Measurements from ENCODE around the gene ATP2B2.

GRCh38 chr3:10308678-10309077 lies 196.7 kb downstream of the ATP2B2 start:
- no peak for TF ChIP-seq REST (IDR thresholded peaks at IDR 0.05; ENCODE audit: unreplicated experiment)
- no peak for TF ChIP-seq CTCF (conservative IDR thresholded peaks at IDR 0.05; ENCODE audit: low read depth in 2 of 2)

Measured in GM23338 (cell line).